HEK293T (cell line): ENCODE measurements around the gene RNF224.

ENCODE experiments used
- CTCF ChIA-PET: fragments of 350-600 bp; formaldehyde crosslinking; extraction: SDS; loops from one replicate; lab custom pipeline; 2021; ENCODE audit warnings: antibody characterized with exemption, inconsistent platforms; lab: Yijun Ruan, JAX
- POLR2A ChIA-PET: fragments of 350-600 bp; formaldehyde crosslinking; extraction: SDS; loops from one replicate; lab custom pipeline; 2020; ENCODE audit warnings: antibody characterized with exemption, inconsistent platforms; lab: Yijun Ruan, JAX
- DNase-seq: peaks from one replicate; pipeline ENCODE4 v3.0.0; 2012; ENCODE audit warnings: mixed read lengths; ENCODE audit errors: extremely low spot score
- ARNT ChIP-seq: fragments of 450-650 bp; IDR thresholded peaks from 2 replicates; pipeline ENCODE4 v1.6.1; 2017; ENCODE audit warnings: mild to moderate bottlenecking
- BHLHE40 ChIP-seq: fragments of 450-650 bp; IDR thresholded peaks from 2 replicates; pipeline ENCODE4 v1.6.1; 2016; ENCODE audit warnings: mild to moderate bottlenecking, moderate library complexity, borderline replicate concordance
- CTBP1 ChIP-seq: fragments of 450-650 bp; IDR thresholded peaks from 2 replicates; pipeline ENCODE4 v1.6.1; 2016; ENCODE audit warnings: borderline replicate concordance
- ELF4 ChIP-seq: fragments of 450-650 bp; IDR thresholded peaks from 2 replicates; pipeline ENCODE4 v1.6.1; 2017; ENCODE audit warnings: antibody characterized with exemption
- FOXA1 ChIP-seq: fragments of 450-650 bp; IDR thresholded peaks from 2 replicates; pipeline ENCODE4 v1.6.1; 2016; ENCODE audit warnings: mild to moderate bottlenecking
- FOXK2 ChIP-seq: fragments of 450-650 bp; IDR thresholded peaks from 2 replicates; pipeline ENCODE4 v1.6.1; 2016; ENCODE audit warnings: mild to moderate bottlenecking
- FOXM1 ChIP-seq: fragments of 450-650 bp; IDR thresholded peaks from 2 replicates; pipeline ENCODE4 v1.6.1; 2017; ENCODE audit warnings: mild to moderate bottlenecking, borderline replicate concordance
- HDGF ChIP-seq: fragments of 450-650 bp; IDR thresholded peaks from 2 replicates; pipeline ENCODE4 v1.6.1; 2017; ENCODE audit warnings: antibody characterized with exemption, borderline replicate concordance
- L3MBTL2 ChIP-seq: fragments of 450-650 bp; conservative IDR thresholded peaks from 2 replicates; pipeline ENCODE4 v1.6.1; 2016; ENCODE audit warnings: mild to moderate bottlenecking
- LEF1 ChIP-seq: fragments of 450-650 bp; IDR thresholded peaks from 2 replicates; pipeline ENCODE4 v1.6.1; 2017; ENCODE audit warnings: mild to moderate bottlenecking, borderline replicate concordance
- NFRKB ChIP-seq: fragments of 450-650 bp; IDR thresholded peaks from 2 replicates; pipeline ENCODE4 v1.6.1; 2016; ENCODE audit warnings: mild to moderate bottlenecking, moderate library complexity
- SP1 ChIP-seq: fragments of 450-650 bp; IDR thresholded peaks from 2 replicates; pipeline ENCODE4 v1.6.1; 2017
- SUZ12 ChIP-seq: fragments of 450-650 bp; IDR thresholded peaks from 2 replicates; pipeline ENCODE4 v1.6.1; 2016; ENCODE audit warnings: mild to moderate bottlenecking
- TARDBP ChIP-seq: fragments of 450-650 bp; IDR thresholded peaks from 2 replicates; pipeline ENCODE4 v1.6.1; 2016
- ZNF384 ChIP-seq: fragments of 450-650 bp; IDR thresholded peaks from 2 replicates; pipeline ENCODE4 v1.6.1; 2016
- TF ChIP-seq, protein P1 (sequence below): fragments of 450-650 bp; IDR thresholded peaks from 2 replicates; pipeline ENCODE4 v1.6.1; 2016

Gene RNF224

GRCh38 chr9:137247135-137247915, 20.0 kb downstream of the RNF224 start:
- no peak for DNase-seq
- POLR2A ChIA-PET = interaction anchor here (0.9 kb wide), 1 partner anchor 118 kb away, joined by 3 read pairs; no protein-coding TSS in a partner anchor
- TF ChIP-seq ELF4 (no peak), ZNF384 (no peak), FOXK2 (no peak)
- CTCF ChIA-PET = no interaction called here

- DNase-seq = no peak
Observed at GRCh38 chr9:137247916-137248175, 20.5 kb downstream of the RNF224 start.

DNA sequence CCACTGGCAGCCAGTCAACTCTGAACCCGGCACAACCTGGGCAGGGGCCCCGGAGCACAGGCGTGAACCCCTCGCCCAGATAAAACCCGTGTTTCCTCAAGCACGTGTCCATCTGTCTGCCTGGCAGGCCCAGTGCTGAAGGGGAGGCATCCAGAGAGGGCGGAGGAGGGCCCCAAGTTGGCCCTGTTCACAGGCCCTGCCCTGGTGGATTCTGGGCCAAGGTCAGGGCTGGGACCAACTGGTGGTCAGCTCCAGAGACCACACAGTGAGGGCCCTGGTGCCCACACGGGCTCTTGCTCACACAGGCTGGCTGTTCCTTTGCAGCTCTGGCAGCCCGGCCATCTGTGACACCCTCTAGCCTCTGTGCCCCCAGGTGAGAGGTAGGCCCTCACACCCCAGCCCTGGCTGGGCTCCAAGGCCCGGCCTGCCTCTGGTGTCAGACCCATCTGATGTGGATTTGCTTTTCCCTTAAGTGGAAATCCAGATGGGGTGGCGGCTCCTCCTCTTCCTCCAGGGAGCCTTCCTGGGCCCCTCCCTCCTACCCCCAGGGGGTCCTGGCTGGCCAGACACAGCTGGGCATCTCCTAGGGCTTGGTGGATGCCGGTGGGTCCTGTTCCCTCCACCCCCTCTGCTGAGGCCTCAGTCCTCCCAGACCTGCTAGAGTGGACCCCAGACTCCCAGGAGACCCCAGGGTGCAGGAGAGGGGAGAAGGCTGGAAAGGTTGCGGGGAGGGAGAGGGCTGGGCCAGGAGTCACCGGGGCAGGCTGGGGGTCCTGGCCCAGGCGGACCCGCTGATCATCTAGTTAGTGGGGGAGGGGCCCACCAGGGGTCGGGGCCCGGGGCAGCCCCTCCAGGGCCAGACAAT, 23.3 kb downstream of the RNF224 start:
- TF ChIP-seq HDGF = no peak
- TF ChIP-seq BHLHE40 = no peak
- TF ChIP-seq, protein P1, sequence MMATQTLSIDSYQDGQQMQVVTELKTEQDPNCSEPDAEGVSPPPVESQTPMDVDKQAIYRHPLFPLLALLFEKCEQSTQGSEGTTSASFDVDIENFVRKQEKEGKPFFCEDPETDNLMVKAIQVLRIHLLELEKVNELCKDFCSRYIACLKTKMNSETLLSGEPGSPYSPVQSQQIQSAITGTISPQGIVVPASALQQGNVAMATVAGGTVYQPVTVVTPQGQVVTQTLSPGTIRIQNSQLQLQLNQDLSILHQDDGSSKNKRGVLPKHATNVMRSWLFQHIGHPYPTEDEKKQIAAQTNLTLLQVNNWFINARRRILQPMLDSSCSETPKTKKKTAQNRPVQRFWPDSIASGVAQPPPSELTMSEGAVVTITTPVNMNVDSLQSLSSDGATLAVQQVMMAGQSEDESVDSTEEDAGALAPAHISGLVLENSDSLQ = no peak
- TF ChIP-seq ELF4 = no peak
- TF ChIP-seq LEF1 = no peak
- no peak for TF ChIP-seq FOXA1
- no peak for TF ChIP-seq ZNF384
- no peak for TF ChIP-seq SP1
- TF ChIP-seq CTBP1 = no peak
- TF ChIP-seq TARDBP = no peak
- TF ChIP-seq L3MBTL2 = no peak
- TF ChIP-seq SUZ12 = no peak
- TF ChIP-seq ARNT = no peak
- CTCF ChIA-PET = interaction anchor here (0.6 kb wide), 1 partner anchor 12 kb away, joined by 3 read pairs; no protein-coding TSS in a partner anchor
- POLR2A ChIA-PET = interaction anchor here (1.3 to 8.8 kb wide), 2 partner anchors 8 to 10 kb away, joined by 3 to 90 read pairs; partner anchors contain the start of gene TUBB4B

More at GRCh38 chr9:137247916-137248175, 20.5 kb downstream of the RNF224 start:
- POLR2A ChIA-PET = interaction anchor here (0.9 kb wide), 1 partner anchor 118 kb away, joined by 3 read pairs; no protein-coding TSS in a partner anchor
- CTCF ChIA-PET = no interaction called here
- no peak for TF ChIP-seq BHLHE40
- TF ChIP-seq LEF1 = no peak
- no peak for TF ChIP-seq TARDBP
- TF ChIP-seq HDGF = no peak
- no peak for TF ChIP-seq ZNF384
- TF ChIP-seq, protein P1 = no peak
- TF ChIP-seq ELF4 = no peak
- TF ChIP-seq NFRKB = no peak
- no peak for TF ChIP-seq ARNT
- TF ChIP-seq CTBP1 = no peak
- no peak for TF ChIP-seq SUZ12
- no peak for TF ChIP-seq L3MBTL2
- TF ChIP-seq FOXK2 = no peak
- no peak for TF ChIP-seq SP1
- TF ChIP-seq FOXM1 = no peak
- no peak for TF ChIP-seq FOXA1

DNA sequence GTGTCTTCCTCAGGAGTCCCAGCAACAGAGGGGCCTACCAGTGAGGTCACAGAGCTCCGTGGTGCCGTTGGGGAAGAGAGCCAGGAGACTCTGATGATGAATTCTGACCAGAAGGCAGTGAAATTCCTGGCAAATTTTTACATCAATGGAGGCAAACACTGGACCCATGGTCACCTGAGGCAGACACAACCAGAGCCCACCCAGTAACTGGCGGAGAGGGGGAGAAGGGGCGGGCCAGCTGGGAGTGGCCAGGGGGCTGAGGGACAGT, 23.8 kb downstream of the RNF224 start, which contains the start of gene STPG3:
STPG3 (plus strand) TSS at position 93 of the 268 bp plus-strand sequence; CDS start at position 94, 1 bp downstream.
- CTCF ChIA-PET = interaction anchor here (0.6 kb wide), 1 partner anchor 11 kb away, joined by 3 read pairs; no protein-coding TSS in a partner anchor
- TF ChIP-seq FOXA1 = no peak
- TF ChIP-seq BHLHE40 = no peak
- no peak for TF ChIP-seq CTBP1
- TF ChIP-seq, protein P1 = no peak
- TF ChIP-seq SP1 = no peak
- POLR2A ChIA-PET = interaction anchor here (8.8 kb wide), 1 partner anchor 11 kb away, joined by 90 read pairs; the partner anchor contains the start of gene TUBB4B
- DNase-seq = no peak

More for the DNA sequence above, 23.3 kb downstream of the RNF224 start:
- DNase-seq = no peak

- POLR2A ChIA-PET = interaction anchor here (8.8 kb wide), 1 partner anchor 11 kb away, joined by 90 read pairs; the partner anchor contains the start of gene TUBB4B
- CTCF ChIA-PET = interaction anchor here (0.6 kb wide), 1 partner anchor 10 kb away, joined by 3 read pairs; no protein-coding TSS in a partner anchor
- no peak for DNase-seq
- no peak for TF ChIP-seq FOXK2
- TF ChIP-seq FOXA1 = no peak
- TF ChIP-seq CTBP1 = no peak
- no peak for TF ChIP-seq ARNT
- TF ChIP-seq ZNF384 = no peak
- TF ChIP-seq NFRKB = no peak
- no peak for TF ChIP-seq HDGF
- TF ChIP-seq SP1 = no peak
Observed at GRCh38 chr9:137251490-137252268, 24.4 kb downstream of the RNF224 start.
